Measurements from ENCODE around the gene EFNA5. TPM values are rescaled to one million over a fixed set of nuclear protein-coding genes. Genes with fewer than 3 reads are reported as not detected.

Gene EFNA5
- total and polyA plus RNA-seq, 2 experiments from 2014 or later = 0.64 to 0.86 TPM

GRCh38 chr5:107443897-107444296 is 226.8 kb downstream of the EFNA5 start:
- DNase-seq = no peak
- Histone ChIP-seq H3K27me3 (replicated peaks; ENCODE audit: insufficient read depth) (peaks cover 49% of the 10 kb centered on the region), H3K4me3 (no peak overlapping the region), H2AFZ (no peak overlapping the region), H3K4me2 (ENCODE audit: unreplicated experiment) (no peak overlapping the region), H3F3A (ENCODE audit: insufficient read depth) (no peaks in the 10 kb centered on the region), H3K9me2 (ENCODE audit: insufficient read depth) (no peaks in the 10 kb centered on the region), H3K4me1 (ENCODE audit: insufficient read depth) (no peaks in the 10 kb centered on the region), H4K20me1 (ENCODE audit: insufficient read depth) (no peaks in the 10 kb centered on the region), H3K27ac (no peak overlapping the region), H3K36me3 (ENCODE audit: low read depth) (no peaks in the 10 kb centered on the region), H3K9me3 (ENCODE audit: low read depth) (no peaks in the 10 kb centered on the region), H3K9ac (no peak overlapping the region), H3K79me2 (ENCODE audit: insufficient read depth) (no peaks in the 10 kb centered on the region)
- TF ChIP-seq EZH2phosphoT487 (IDR thresholded peaks at IDR 0.05; ENCODE audit: insufficient read depth, low read depth) (no peak), EZH2 (IDR thresholded peaks at IDR 0.05; ENCODE audit: insufficient read depth, poor library complexity, severe bottlenecking) (no peak)
- in situ Hi-C loops (cut with MboI) = no loop called here
- 90 to 94% methylated on average over 3 of the region's 3 CpGs for WGBS, 2 experiments (ENCODE audit: low coverage in 1 of 2, low lambda C conversion rate in 2 of 2, missing lambda C conversion rate in 2 of 2)

GRCh38 chr5:107442452-107442851 is 228.3 kb downstream of the EFNA5 start:
- in situ Hi-C loops (cut with MboI) = no loop called here
- H2AFZ ChIP-seq = no peak overlapping the region
- peaks cover 49% of the 10 kb centered on the region for H3K27me3 ChIP-seq (replicated peaks; ENCODE audit: insufficient read depth)
- no peaks in the 10 kb centered on the region for H4K20me1 ChIP-seq (ENCODE audit: insufficient read depth)
- no peak for DNase-seq
- no peaks in the 10 kb centered on the region for H3K9me2 ChIP-seq (ENCODE audit: insufficient read depth)
- no peaks in the 10 kb centered on the region for H3K36me3 ChIP-seq (ENCODE audit: low read depth)
- no peaks in the 10 kb centered on the region for H3K4me1 ChIP-seq (ENCODE audit: insufficient read depth)
- H3F3A ChIP-seq (ENCODE audit: insufficient read depth) = no peaks in the 10 kb centered on the region
- no peaks in the 10 kb centered on the region for H3K9me3 ChIP-seq (ENCODE audit: low read depth)
- H3K9ac ChIP-seq = no peak overlapping the region
- 39 to 50% methylated on average over 2 of the region's 2 CpGs for WGBS, 2 experiments (ENCODE audit: low coverage in 1 of 2, low lambda C conversion rate in 2 of 2, missing lambda C conversion rate in 2 of 2)
- TF ChIP-seq EZH2phosphoT487 (IDR thresholded peaks at IDR 0.05; ENCODE audit: insufficient read depth, low read depth) (no peak), EZH2 (IDR thresholded peaks at IDR 0.05; ENCODE audit: insufficient read depth, poor library complexity, severe bottlenecking) (no peak)
- no peaks in the 10 kb centered on the region for H3K79me2 ChIP-seq (ENCODE audit: insufficient read depth)
- H3K27ac ChIP-seq = no peak overlapping the region
- no peak overlapping the region for H3K4me2 ChIP-seq (ENCODE audit: unreplicated experiment)
- no peak overlapping the region for H3K4me3 ChIP-seq

- no peak for TF ChIP-seq EZH2phosphoT487 (IDR thresholded peaks at IDR 0.05; ENCODE audit: insufficient read depth, low read depth)
- Histone ChIP-seq H3K4me1 (ENCODE audit: insufficient read depth) (no peaks in the 10 kb centered on the region), H3K9ac (no peak overlapping the region), H2AFZ (no peak overlapping the region), H3K4me3 (no peak overlapping the region), H3K27ac (no peak overlapping the region), H3K27me3 (replicated peaks; ENCODE audit: insufficient read depth) (peaks cover 41% of the 10 kb centered on the region), H4K20me1 (ENCODE audit: insufficient read depth) (no peaks in the 10 kb centered on the region), H3K36me3 (ENCODE audit: low read depth) (no peaks in the 10 kb centered on the region), H3F3A (ENCODE audit: insufficient read depth) (no peaks in the 10 kb centered on the region), H3K9me3 (ENCODE audit: low read depth) (no peaks in the 10 kb centered on the region), H3K9me2 (ENCODE audit: insufficient read depth) (no peaks in the 10 kb centered on the region), H3K79me2 (ENCODE audit: insufficient read depth) (no peaks in the 10 kb centered on the region), H3K4me2 (ENCODE audit: unreplicated experiment) (no peak overlapping the region)
- 61 to 69% methylated on average over 2 of the region's 2 CpGs for WGBS, 2 experiments (ENCODE audit: low coverage in 1 of 2, low lambda C conversion rate in 2 of 2, missing lambda C conversion rate in 2 of 2)
- in situ Hi-C loops (cut with MboI) = no loop called here
- no peak for DNase-seq
Observed at GRCh38 chr5:107439832-107440231, 230.9 kb downstream of the EFNA5 start.

- H3K9me3 ChIP-seq (ENCODE audit: low read depth) = no peaks in the 10 kb centered on the region
- TF ChIP-seq EZH2 (IDR thresholded peaks at IDR 0.05; ENCODE audit: insufficient read depth, poor library complexity, severe bottlenecking) = no peak
- TF ChIP-seq EZH2phosphoT487 (IDR thresholded peaks at IDR 0.05; ENCODE audit: insufficient read depth, low read depth) = no peak
- no peak overlapping the region for H3K4me2 ChIP-seq (ENCODE audit: unreplicated experiment)
- no peaks in the 10 kb centered on the region for H3K36me3 ChIP-seq (ENCODE audit: low read depth)
- no peaks in the 10 kb centered on the region for H4K20me1 ChIP-seq (ENCODE audit: insufficient read depth)
- H3K4me3 ChIP-seq = no peak overlapping the region
- H3K27me3 ChIP-seq (replicated peaks; ENCODE audit: insufficient read depth) = peaks cover 25% of the 10 kb centered on the region
- no peak overlapping the region for H3K9ac ChIP-seq
- H3K9me2 ChIP-seq (ENCODE audit: insufficient read depth) = no peaks in the 10 kb centered on the region
- 25 to 26% methylated on average over 6 of the region's 6 CpGs for WGBS, 2 experiments (ENCODE audit: low coverage in 1 of 2, low lambda C conversion rate in 2 of 2, missing lambda C conversion rate in 2 of 2)
- no peak overlapping the region for H2AFZ ChIP-seq
- no peaks in the 10 kb centered on the region for H3F3A ChIP-seq (ENCODE audit: insufficient read depth)
- no peak for DNase-seq
- H3K27ac ChIP-seq = no peak overlapping the region
- in situ Hi-C loops (cut with MboI) = no loop called here
- no peaks in the 10 kb centered on the region for H3K4me1 ChIP-seq (ENCODE audit: insufficient read depth)
- H3K79me2 ChIP-seq (ENCODE audit: insufficient read depth) = no peaks in the 10 kb centered on the region
Observed at GRCh38 chr5:107437986-107438510, 232.7 kb downstream of the EFNA5 start.

GRCh38 chr5:107437154-107437553 is 233.6 kb downstream of the EFNA5 start:
- no peak overlapping the region for H3K4me2 ChIP-seq (ENCODE audit: unreplicated experiment)
- DNase-seq = no peak
- no peak overlapping the region for H3K4me3 ChIP-seq
- in situ Hi-C loops (cut with MboI) = no loop called here
- no peak overlapping the region for H2AFZ ChIP-seq
- H3K9ac ChIP-seq = no peak overlapping the region
- no peaks in the 10 kb centered on the region for H4K20me1 ChIP-seq (ENCODE audit: insufficient read depth)
- WGBS, 2 experiments (ENCODE audit: low coverage in 1 of 2, low lambda C conversion rate in 2 of 2, missing lambda C conversion rate in 2 of 2) = 44 to 48% methylated on average over 3 of the region's 3 CpGs
- H3K79me2 ChIP-seq (ENCODE audit: insufficient read depth) = no peaks in the 10 kb centered on the region
- H3K36me3 ChIP-seq (ENCODE audit: low read depth) = no peaks in the 10 kb centered on the region
- no peak overlapping the region for H3K27ac ChIP-seq
- H3F3A ChIP-seq (ENCODE audit: insufficient read depth) = no peaks in the 10 kb centered on the region
- TF ChIP-seq EZH2phosphoT487 (IDR thresholded peaks at IDR 0.05; ENCODE audit: insufficient read depth, low read depth) = no peak
- no peak for TF ChIP-seq EZH2 (IDR thresholded peaks at IDR 0.05; ENCODE audit: insufficient read depth, poor library complexity, severe bottlenecking)
- no peaks in the 10 kb centered on the region for H3K9me2 ChIP-seq (ENCODE audit: insufficient read depth)
- no peaks in the 10 kb centered on the region for H3K9me3 ChIP-seq (ENCODE audit: low read depth)
- H3K4me1 ChIP-seq (ENCODE audit: insufficient read depth) = peaks cover 2% of the 10 kb centered on the region
- H3K27me3 ChIP-seq (replicated peaks; ENCODE audit: insufficient read depth) = peaks cover 18% of the 10 kb centered on the region
